Tibial nerve (tissue), 4 donors: Measurements from ENCODE around the gene FBXO15. TPM values are rescaled to one million over a fixed set of nuclear protein-coding genes. Genes with fewer than 3 reads are reported as not detected.

Experiments
- DNase-seq, 2 donors: peaks; one replicate each; pipeline ENCODE4 v3.0.0-alpha.2; 2019; ENCODE audit warnings: low spot score in 2 of 2
- H3K27ac ChIP-seq, 4 donors: fragments of 200-600 bp; sonication (generic) in 3 of 4; one replicate each; pipeline ENCODE4 v1.5.1; 2017 to 2019; ENCODE audit warnings: mild to moderate bottlenecking in 1 of 4
- H3K27me3 ChIP-seq, 2 donors: fragments of 200-600 bp; sonication (generic) in 1 of 2; one replicate each; pipeline versions ENCODE4 v1.5.1 to v1.6.0; 2017 to 2019
- H3K36me3 ChIP-seq, 3 donors: fragments of 200-600 bp; sonication (generic); one replicate each; pipeline ENCODE4 v1.5.1; 2018 to 2019
- H3K4me1 ChIP-seq, 4 donors: fragments of 200-600 bp; sonication (generic) in 3 of 4; one replicate each; pipeline ENCODE4 v1.5.1; 2017 to 2019
- H3K4me3 ChIP-seq, 4 donors: fragments of 200-600 bp; sonication (generic) in 3 of 4; one replicate each; pipeline ENCODE4 v1.5.1; 2017 to 2019; ENCODE audit warnings: mild to moderate bottlenecking in 1 of 4, moderate library complexity in 1 of 4
- H3K9me3 ChIP-seq, 4 donors: fragments of 200-600 bp; sonication (generic) in 3 of 4; one replicate each; pipeline ENCODE4 v1.5.1; 2017 to 2019
- CTCF ChIP-seq, 5 experiments: fragments of 200-600 bp in 3 of 5; fragments of 450-650 bp in 2 of 5; sonication (generic) in 3 of 5; IDR thresholded peaks; one replicate each; pipeline ENCODE4 v1.5.1; 2016 to 2019; ENCODE audit warnings: antibody characterized with exemption in 5 of 5, mild to moderate bottlenecking in 3 of 5, moderate library complexity in 2 of 5
- EP300 ChIP-seq, 2 donors: sonication (generic); formaldehyde crosslinking; IDR thresholded peaks; one replicate each; pipeline ENCODE4 v1.6.1; 2017; ENCODE audit warnings: antibody characterized with exemption in 2 of 2, mild to moderate bottlenecking in 1 of 2
- POLR2A ChIP-seq, 2 donors: fragments of 450-650 bp; IDR thresholded peaks; one replicate each; pipeline ENCODE4 v1.6.1; 2017; ENCODE audit warnings: antibody characterized with exemption in 2 of 2, mild to moderate bottlenecking in 2 of 2, moderate library complexity in 2 of 2
- WGBS, 2 donors: methylation state at CpG; one replicate each; pipeline ENCODE4 v1.1.5; 2018; 5-methylcytosine and 5-hydroxymethylcytosine counted together
- total RNA-seq, 4 donors: library from RNA; depleted of rRNA; stranded (reverse); fragments of >200 nt; gene quantifications; one replicate each; pipeline ENCODE4 v1.1.0, GENCODE V29; 2016

Gene FBXO15
- total RNA-seq, 4 donors from 2014 or later: 1.0 to 4.4 (median 1.4) TPM

- H3K27me3 ChIP-seq: no peaks in the 10 kb centered on the region
- H3K9me3 ChIP-seq: no peaks in the 10 kb centered on the region
- H3K4me3 ChIP-seq: no peak overlapping the region
- no peak overlapping the region for H3K27ac ChIP-seq
- H3K36me3 ChIP-seq: no peaks in the 10 kb centered on the region
- TF ChIP-seq CTCF (IDR thresholded peaks at IDR 0.05) (no peak), EP300 (IDR thresholded peaks at IDR 0.05) (no peak), POLR2A (IDR thresholded peaks at IDR 0.05) (no peak)
- peaks cover 0 to 2% (median 0%) of the 10 kb centered on the region in 4 donors for H3K4me1 ChIP-seq
- DNase-seq: no peak
- WGBS, 2 donors: 96% methylated on average over 2 of the region's 2 CpGs
These were observed 6.0 kb downstream of the FBXO15 start for GRCh38 chr18:74141667-74142066.

GRCh38 chr18:74140582-74140981 is 7.1 kb downstream of the FBXO15 start:
- H3K9me3 ChIP-seq: no peaks in the 10 kb centered on the region
- H3K27me3 ChIP-seq: no peaks in the 10 kb centered on the region
- no peaks in the 10 kb centered on the region for H3K36me3 ChIP-seq
- H3K4me1 ChIP-seq: no peaks in the 10 kb centered on the region
- H3K27ac ChIP-seq: no peak overlapping the region
- no peak for DNase-seq
- TF ChIP-seq EP300 (IDR thresholded peaks at IDR 0.05) (no peak), POLR2A (IDR thresholded peaks at IDR 0.05) (no peak), CTCF (IDR thresholded peaks at IDR 0.05) (no peak)
- H3K4me3 ChIP-seq: no peak overlapping the region
- 71 to 89% methylated on average over 1 of the region's 1 CpG for WGBS, 2 donors

- WGBS, 2 donors: 52 to 61% methylated on average over 3 of the region's 3 CpGs
- Histone ChIP-seq H3K27me3 (no peaks in the 10 kb centered on the region), H3K4me1 (no peaks in the 10 kb centered on the region)
These were observed 7.7 kb downstream of the FBXO15 start for GRCh38 chr18:74139888-74140287.

GRCh38 chr18:74139411-74139810 is 8.2 kb downstream of the FBXO15 start:
- H3K27ac ChIP-seq: no peak overlapping the region
- 87 to 89% methylated on average over 2 of the region's 2 CpGs for WGBS, 2 donors
- peaks cover 0 to 7% (median 0%) of the 10 kb centered on the region in 3 donors for H3K36me3 ChIP-seq
- H3K27me3 ChIP-seq: no peaks in the 10 kb centered on the region
- no peak overlapping the region for H3K4me3 ChIP-seq
- no peaks in the 10 kb centered on the region for H3K9me3 ChIP-seq
- DNase-seq: no peak
- H3K4me1 ChIP-seq: no peaks in the 10 kb centered on the region
- TF ChIP-seq CTCF (IDR thresholded peaks at IDR 0.05) (no peak), POLR2A (IDR thresholded peaks at IDR 0.05) (no peak), EP300 (IDR thresholded peaks at IDR 0.05) (no peak)

More at GRCh38 chr18:74139888-74140287, 7.7 kb downstream of the FBXO15 start:
- no peak for DNase-seq
- Histone ChIP-seq H3K4me3 (no peak overlapping the region), H3K36me3 (peaks cover 0 to 3% (median 0%) of the 10 kb centered on the region in 3 donors), H3K9me3 (no peaks in the 10 kb centered on the region), H3K27ac (no peak overlapping the region)
- TF ChIP-seq EP300 (IDR thresholded peaks at IDR 0.05): no peak
- TF ChIP-seq POLR2A (IDR thresholded peaks at IDR 0.05): no peak
- no peak for TF ChIP-seq CTCF (IDR thresholded peaks at IDR 0.05)

GRCh38 chr18:74137920-74138538 is 9.6 kb downstream of the FBXO15 start:
- TF ChIP-seq EP300 (IDR thresholded peaks at IDR 0.05) (no peak), CTCF (IDR thresholded peaks at IDR 0.05) (no peak), POLR2A (IDR thresholded peaks at IDR 0.05) (no peak)
- Histone ChIP-seq H3K36me3 (peaks cover 0 to 7% (median 0%) of the 10 kb centered on the region in 3 donors), H3K9me3 (no peaks in the 10 kb centered on the region), H3K27me3 (no peaks in the 10 kb centered on the region), H3K4me3 (no peak overlapping the region), H3K27ac (no peak overlapping the region), H3K4me1 (no peaks in the 10 kb centered on the region)
- DNase-seq: no peak
- WGBS, 2 donors: 87 to 92% methylated on average over 12 of the region's 12 CpGs
